LNCAP (cell line): ENCODE measurements around the gene SSH3.

Source experiments
- CTCF ChIP-seq: fragments of 450-650 bp; IDR thresholded peaks from 2 replicates; pipeline ENCODE4 v1.5.1; 2017; ENCODE audit warnings: mild to moderate bottlenecking

Gene SSH3

DNA sequence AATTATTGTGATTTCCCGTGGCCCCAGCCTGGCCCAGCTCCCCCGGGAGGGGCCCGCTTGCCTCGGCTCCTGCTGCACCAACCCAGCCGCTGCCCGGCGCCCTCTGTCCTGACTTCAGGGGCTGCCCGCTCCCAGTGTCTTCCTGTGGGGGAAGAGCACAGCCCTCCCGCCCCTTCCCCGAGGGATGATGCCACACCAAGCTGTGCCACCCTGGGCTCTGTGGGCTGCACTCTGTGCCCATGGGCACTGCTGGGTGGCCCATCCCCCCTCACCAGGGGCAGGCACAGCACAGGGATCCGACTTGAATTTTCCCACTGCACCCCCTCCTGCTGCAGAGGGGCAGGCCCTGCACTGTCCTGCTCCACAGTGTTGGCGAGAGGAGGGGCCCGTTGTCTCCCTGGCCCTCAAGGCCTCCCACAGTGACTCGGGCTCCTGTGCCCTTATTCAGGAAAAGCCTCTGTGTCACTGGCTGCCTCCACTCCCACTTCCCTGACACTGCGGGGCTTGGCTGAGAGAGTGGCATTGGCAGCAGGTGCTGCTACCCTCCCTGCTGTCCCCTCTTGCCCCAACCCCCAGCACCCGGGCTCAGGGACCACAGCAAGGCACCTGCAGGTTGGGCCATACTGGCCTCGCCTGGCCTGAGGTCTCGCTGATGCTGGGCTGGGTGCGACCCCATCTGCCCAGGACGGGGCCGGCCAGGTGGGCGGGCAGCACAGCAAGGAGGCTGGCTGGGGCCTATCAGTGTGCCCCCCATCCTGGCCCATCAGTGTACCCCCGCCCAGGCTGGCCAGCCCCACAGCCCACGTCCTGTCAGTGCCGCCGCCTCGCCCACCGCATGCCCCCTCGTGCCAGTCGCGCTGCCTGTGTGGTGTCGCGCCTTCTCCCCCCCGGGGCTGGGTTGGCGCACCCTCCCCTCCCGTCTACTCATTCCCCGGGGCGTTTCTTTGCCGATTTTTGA lies 17.5 kb upstream of the SSH3 start:
- TF ChIP-seq CTCF, result no peak

DNA sequence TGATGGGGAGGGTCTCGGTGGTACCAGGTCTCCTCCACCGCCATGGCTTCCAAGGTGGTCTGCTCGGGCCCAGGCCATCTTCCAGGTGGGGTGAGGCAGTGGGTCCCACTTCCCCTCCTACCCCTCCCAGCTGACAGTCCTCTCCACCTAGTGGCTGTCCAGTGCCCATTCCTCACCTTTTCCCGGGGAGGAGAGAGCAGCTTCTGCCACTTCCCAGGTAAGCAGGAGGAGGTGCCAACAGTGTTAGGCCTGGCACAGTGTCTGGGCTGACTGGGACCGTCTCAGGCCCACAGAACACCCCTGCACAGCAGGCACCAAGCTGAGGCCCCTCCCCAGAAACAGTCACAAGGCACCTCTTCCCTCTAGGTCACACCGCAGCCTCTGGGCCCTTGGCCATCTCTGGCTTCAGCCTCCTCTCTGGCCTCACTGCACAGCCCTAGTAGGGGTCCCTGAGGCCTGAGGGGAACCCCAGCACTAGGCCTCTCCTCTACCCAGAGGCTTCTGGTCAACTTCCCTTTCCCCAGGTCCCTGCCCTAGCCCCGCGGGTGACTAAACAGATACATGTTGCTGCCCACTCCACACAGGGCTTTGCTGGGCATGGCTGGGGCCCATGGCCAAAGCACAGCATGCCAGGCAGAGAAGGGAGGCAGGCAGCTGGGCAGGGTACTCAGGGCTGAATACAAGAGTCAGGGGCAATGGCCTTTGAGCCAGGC lies 16.6 kb upstream of the SSH3 start:
- TF ChIP-seq CTCF, result peak; percentile 14; the same call in 1 of the 2 replicates

GRCh38 chr11:67287355-67288197 lies 15.8 kb upstream of the SSH3 start:
- no peak for TF ChIP-seq CTCF

DNA sequence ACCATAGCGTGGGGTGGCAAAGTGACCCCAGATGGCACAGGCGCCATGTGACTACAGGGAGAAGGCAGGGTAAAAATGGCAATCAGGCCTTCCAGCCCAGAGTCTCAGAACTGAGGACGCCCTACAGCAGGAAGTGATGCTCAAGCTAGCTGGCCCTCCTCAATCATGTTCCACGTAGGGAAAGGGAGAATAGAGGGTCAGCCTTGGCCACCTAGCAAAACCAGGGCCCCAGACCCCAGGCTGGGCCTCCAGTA lies 15.2 kb upstream of the SSH3 start:
- no peak for TF ChIP-seq CTCF

- TF ChIP-seq CTCF, result peak; percentile 24; the same call in 1 of the 2 replicates
Measured at GRCh38 chr11:67288452-67289225, 14.7 kb upstream of the SSH3 start.

DNA sequence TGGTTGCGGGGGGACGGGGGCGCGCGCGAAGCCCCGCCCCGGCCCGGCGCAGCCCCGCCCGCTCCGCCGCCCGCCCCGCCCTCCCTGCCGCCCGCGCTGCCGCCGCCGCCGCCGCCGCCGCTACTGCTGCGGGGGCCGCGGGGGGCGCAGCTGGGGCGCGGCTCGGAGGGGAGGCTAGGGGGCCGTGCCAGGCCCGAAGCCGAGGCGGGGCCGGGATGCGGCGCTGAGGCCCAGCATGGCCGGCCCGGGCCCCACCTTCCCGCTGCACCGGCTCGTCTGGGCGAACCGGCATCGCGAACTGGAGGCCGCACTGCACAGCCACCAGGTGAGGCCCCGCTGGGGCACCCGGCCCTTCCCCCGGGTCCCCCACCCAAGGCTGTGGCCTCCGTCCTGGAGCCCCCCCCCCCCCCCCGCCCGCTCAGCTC lies 14.1 kb upstream of the SSH3 start, which contains the start of gene ANKRD13D:
ANKRD13D (plus strand) TSS at position 78 of the 425 bp plus-strand sequence; CDS start at position 236, 158 bp downstream.
- no peak for TF ChIP-seq CTCF
